GM19099 (cell line): Measurements from ENCODE around the gene MYH15.

Source experiments
- POLR2A ChIP-seq: IDR thresholded peaks from 3 replicates; pipeline ENCODE4 v1.6.1; 2011; ENCODE audit warnings: low read depth; ENCODE audit not compliant: insufficient read length; ENCODE audit errors: extremely low read depth

Gene MYH15

DNA sequence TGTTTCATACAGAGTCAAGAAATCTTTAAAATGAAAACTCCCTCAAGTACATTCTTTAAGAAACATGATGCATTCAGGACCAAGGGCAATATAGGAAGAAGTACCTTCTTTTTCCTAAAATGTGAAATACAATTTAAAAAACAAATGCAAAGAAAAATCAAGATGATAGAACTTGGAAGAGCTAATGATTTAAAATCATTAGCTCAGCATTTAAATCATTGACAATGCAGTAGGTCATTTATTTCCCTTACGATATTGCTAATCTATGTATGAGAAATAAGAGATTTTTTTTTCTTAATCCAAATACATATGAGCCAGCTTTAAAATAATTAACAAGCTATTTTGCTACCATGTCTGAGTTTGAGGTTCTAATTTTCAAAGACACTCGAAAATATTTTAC is 108.6 kb downstream of the MYH15 start:
- no peak for TF ChIP-seq POLR2A

DNA sequence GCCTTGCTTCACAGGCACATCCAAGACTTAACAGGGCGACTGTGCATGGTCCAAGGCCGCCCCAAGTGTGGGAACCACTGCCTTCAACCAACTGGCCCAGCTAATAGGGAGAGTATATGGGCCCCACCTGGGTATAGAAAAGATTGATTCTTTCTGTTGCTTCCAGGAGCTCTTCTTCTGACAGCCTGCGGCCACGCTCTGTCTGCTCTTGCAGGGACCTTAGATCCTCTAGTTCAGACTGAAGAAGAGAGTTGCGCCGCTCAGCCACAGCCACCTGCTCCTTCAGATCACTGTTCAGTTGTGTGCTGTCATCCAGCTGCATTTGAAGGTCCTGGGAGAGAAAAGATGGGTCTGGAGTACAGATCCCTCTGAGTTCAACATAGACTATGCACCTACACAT is 111.9 kb downstream of the MYH15 start:
- no peak for TF ChIP-seq POLR2A

DNA sequence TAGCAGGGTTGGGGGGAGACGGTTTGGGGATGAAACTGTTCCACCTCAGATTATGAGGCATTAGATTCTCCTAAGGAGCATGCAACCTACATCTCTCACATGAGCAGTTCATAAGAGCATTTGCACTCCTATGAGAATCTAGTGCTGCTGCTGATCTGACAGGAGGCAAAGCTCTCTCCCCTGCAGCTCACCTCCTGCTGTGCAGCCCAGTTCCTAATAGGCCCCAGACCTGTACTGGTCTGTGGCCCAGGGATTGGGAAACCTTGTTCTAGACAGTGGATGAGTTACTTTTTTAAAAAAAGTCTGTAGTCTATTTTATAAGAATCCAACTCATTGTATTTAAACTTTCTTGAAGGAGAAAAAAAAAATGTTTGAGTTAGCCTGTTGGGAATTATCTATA is 114.1 kb downstream of the MYH15 start:
- TF ChIP-seq POLR2A = no peak

DNA sequence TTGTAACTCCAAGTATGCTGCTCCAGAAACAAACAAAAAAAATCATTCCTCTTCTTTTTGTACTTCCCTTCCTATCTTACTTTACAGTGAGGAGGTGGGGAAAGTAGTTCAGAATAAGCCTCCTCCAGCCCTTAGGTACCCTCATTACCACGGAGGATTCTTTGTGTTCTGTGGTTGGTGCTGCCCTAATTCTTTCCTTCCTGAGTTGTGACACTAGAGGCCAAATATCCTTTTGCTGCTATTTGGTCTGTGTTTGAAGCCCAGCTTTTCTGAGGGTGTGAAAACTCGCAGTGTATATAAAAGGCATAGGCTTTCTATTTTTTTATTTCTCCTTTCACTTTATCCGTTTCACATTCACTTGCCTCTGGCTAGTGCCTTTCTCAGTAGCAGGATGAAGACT is 115.8 kb downstream of the MYH15 start:
- TF ChIP-seq POLR2A = no peak

DNA sequence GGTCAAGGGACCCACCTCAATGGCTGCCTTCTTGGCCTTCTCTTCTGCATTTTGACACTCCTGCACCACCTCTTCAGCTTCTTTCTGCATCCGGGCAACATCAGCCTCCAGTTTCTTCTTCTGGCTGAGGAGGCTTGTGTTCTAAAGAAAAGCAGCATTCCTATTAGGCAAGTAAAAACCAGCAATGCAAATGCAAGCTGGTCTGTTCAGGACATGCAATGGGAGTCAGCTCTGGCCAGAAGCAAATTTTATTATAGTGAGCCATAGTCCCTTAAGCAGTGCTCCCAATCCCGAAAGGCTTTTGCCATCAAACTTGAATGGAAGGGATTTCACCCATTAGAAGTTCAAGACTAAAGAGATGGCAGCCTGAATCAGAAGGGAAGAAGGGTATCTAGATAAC is 116.4 kb downstream of the MYH15 start:
- TF ChIP-seq POLR2A = no peak

DNA sequence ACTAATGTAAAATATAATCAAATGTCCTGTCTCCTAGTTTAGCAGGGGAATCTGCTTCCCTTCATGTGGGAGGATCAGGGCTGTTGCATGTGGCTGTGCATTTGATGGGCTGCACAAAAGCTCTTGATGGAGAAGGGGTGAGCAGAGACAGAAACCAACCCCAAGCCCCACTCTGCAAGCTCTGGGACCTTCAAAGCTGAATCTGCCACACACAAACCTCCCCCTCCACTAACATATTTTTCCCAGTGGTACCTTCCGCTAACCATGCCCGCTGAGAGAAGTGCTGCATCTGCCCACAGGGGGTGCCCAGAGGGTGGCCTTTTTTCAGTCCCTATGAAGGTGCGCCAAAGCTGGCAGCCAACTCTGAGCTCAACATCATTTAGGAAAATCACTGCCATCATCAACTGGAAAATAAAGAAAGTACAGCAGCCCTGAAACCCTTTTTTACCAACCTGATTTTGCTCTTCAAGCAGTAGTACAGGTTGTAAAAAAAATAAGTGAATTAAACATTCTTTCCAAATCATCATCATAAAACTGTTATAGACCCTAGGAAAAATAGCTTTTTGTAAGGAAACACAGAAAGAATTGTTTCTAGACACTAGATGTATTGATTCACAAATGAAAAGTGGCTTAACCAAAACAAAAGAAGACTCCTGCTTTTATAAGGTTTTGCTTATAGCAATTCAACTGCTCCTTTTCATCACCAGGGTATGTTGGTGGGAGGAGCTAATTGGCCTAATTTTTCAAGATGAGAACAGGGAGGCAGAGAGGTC is 117.1 kb downstream of the MYH15 start:
- TF ChIP-seq POLR2A = no peak

DNA sequence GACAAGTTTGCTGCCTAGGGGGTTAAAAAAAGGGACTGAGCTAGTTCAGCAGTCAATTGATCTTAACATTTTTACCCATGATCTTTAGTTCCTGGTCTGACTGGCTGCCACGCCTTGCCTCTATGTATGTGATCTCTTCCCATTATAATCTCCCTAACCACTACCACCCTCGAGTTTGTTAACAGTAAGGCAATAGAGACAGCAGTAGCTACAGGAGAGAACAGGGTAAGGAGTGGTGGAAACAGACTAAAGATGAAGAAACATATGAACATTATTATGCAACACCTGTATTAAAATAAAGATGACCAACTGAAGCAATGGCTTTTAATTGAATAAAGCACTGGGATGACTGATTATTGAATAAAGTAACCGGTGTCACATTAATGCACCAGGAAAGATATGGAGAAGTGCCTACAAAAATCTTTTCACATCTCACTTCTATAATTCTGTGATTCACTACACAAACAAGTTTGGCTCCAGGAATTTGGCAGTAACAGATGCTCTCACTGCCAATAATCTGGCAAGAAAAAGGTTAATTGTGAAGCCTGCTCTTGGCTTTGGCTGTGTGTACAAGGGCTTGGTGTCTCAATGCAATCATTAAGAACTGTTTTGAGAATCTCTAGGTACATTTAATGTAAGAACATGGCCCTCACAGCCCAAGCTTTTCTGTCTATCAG is 118.3 kb downstream of the MYH15 start:
- TF ChIP-seq POLR2A = no peak

DNA sequence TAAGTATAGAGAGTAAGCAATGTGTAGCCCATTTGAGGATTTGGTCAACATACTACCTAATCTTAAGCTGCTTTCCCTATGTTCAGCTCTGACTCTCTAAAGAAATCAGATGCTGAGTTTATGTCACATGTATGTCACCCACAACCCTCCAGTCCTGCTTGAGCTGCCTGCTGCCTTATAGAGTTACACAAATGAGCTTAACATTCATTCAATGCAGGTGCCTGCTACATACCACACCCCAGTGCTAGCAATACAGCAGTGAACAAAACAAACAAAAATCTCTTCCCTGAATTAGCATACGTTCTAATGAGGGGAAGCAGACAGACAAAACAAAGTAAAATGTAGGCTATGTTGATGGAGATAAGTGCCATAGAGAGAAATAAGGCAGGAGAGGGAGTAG is 121.0 kb downstream of the MYH15 start:
- no peak for TF ChIP-seq POLR2A

DNA sequence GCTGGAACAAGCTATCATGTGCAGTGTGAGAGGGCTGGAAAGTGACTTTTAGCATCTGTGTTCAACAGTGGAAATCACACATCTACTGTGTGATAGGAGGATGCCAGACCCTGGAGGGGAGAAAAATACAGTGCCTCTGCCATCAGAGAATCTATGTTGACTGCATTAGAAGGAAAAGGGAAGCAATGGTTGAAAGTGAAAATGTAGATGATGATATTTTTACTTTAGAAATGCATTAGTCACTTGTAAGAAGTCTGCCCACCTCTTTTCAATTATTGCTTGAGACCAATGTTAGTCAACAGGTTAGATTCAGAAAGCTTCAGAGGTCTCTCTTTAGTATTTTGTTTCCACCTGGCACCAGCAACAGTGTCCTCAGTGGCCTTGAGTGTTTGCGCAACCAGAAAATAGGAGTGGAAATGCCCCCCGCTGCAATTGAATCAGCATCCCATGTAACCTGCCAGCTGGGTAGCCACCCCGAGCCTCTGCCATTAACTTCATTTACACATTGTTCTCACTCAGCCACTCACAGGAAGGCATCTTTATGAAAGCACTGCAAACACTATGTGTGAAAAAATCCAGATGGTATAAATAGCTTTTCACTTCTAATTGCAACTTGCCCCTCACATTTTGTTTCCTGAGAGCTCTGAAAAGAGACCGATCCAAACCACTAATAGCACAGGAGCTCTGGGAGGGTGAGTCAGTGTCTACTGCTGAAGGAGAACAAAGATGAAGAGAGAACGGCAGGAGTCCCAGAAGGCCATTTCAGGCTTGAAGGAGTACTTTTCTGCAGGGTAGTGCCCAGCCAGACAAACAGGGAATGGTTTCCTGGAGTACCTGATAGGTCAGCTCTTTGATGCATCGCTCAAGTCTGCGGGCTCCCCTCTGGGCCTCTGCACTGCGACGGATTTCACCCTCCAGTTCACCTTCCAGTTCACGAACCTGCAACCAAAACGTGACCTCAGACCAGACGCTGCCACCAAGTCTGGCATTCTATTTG is 122.0 kb downstream of the MYH15 start:
- TF ChIP-seq POLR2A = no peak

DNA sequence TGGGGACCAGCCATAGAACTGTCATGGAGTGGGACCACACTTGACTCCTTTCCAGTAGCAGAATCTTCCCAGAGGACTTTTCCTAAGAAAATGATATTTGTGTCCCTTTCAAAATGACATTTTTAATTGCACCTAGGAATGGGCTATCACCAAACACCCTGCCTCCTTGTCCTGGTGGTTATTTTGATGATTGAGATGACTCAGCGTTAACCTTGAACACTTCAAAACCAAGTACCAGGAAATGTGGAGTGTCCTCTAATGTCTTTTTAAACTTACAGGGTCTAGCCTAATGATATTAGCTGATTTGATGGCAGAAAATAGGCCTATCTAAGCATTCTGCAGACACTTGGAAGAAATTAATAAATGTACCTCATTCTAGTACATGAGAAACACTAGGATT is 123.3 kb downstream of the MYH15 start:
- no peak for TF ChIP-seq POLR2A

DNA sequence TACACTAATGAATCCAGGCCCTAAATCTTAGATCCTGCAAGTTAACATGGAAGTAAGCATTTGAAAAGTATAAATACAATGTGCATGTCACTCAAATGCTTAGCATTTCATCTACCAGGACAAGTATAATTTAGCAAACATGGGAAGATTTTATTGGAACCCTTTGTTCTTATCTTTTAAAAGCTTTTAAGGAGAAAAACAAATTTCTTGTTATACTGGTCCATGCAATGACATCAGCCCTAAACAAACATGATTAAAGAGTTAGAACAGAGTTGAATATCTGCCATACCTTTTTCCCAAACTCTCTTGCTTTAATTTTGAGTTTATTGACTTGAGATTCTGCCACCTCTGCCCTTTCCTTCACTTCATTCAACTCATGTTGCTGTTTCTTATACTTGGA is 127.1 kb downstream of the MYH15 start:
- TF ChIP-seq POLR2A = no peak

DNA sequence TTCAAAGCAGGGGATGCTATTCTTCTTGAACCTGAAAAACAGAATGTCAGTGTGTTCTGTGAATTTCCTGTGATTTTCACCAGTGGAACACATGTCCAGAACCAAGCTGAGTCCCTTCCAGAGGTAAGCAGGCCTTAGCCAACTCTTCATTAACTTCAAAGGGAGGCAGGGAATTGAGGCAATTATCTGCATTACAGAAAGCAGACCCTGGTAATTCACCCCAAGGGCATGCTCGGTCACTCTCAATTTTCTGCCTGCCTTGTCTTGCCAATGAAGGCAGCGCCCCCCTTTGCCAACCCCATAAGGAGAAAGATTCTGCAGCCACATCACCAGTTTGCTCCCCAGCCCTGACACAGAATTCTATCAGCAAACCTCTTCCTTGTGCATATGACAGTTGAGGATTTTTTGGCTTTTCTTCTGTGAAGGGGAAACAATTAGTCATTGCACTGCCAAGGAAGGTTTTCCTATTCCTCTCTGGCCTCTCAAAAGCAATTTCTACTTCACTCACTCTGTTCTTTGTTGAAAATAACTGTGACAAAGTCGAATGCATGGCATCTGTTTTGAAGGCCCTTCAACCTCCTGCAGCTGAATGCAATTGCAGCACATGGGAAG is 128.8 kb downstream of the MYH15 start:
- no peak for TF ChIP-seq POLR2A

DNA sequence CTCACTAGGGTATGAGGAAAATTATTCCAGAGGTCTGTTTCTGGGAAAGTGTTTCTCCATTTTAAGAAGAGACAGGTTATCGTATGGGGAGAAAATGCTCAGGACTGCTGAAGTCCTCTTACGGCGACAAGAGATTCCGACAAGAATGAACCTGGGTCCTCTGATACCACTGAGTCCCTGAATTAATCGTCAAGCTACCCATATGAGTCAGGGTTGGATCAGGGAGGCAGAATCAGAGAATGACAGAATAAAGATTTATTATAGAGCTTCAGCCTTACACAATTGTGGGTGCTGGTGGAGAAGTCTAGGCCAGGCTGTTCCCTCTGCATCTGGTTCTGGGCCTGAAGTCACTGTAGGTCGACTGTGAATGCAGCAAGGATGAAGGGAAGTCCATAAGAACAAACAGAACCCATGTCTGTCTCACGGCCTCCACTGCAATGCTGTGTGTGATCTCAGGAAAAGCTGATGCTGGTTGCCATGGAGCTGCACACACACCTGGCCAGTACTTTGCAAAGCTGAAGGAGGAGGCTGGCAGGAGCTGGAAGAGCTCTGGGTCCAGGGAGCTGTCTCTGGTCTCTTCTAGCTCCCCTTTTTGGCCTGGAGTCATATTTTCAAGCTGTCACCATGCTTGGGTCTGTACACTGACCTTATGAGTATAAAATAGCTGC is 130.1 kb downstream of the MYH15 start:
- TF ChIP-seq POLR2A = no peak

DNA sequence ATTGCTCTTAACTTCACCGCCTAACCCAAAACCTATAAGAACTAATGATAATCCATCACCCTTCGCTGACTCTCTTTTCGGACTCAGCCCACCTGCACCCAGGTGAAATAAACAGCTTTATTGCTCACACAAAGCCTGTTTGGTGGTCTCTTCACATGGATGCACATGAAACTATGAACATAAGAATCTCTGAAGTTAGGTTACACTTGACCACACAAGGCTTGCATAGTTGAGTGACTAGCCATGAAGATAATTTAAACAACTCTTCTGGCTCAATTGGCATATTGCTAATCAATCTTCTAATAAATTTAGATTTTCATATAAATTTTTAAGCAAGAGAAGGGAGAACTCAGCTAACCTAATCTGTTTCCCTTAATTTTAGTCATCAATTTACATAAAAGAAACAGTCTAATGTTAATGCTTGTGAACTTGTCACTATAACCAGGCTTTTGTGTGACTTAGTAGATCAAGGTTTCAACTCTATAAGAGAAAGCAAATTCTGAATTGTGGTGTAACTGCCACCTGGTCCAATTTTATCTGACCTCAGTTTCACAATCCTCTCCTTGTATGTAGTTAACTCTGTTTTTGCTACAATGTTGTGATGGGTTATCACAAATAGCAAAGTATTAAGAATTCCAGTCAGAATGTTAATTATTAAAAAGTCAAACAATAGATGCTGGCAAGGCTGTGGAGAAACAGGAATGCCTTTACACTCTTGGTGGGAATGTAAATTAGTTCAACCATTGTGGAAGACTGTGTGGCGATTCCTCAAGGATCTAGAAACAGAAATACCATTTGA is 132.0 kb downstream of the MYH15 start:
- no peak for TF ChIP-seq POLR2A

DNA sequence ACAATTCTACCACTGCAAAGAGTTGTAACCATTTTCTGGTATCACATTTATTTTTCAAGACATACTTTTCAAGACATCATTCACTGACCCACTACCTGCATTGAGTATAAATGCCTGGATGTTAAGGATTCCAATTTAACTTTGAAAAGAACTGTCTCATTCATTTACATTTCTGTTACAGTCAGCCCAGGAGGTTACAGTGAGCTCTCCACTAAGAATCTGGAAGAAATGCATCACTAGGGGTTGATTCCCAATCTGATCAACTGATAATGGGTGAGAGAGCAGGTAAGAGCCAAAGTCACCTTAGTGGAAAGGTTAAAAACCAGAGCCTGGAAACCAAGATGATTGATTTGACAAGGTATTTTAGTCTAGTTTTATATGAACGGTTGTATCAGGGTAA is 133.0 kb downstream of the MYH15 start:
- TF ChIP-seq POLR2A = no peak
